KMS-11 (cell line): ENCODE results near the gene STEAP2.

ENCODE experiments used
- H2AFZ ChIP-seq: fragments of 200-600 bp; sonication (generic); 2 replicates; pipeline ENCODE4 v1.6.1; 2016; ENCODE audit warnings: antibody characterized with exemption, mixed run types, low read depth
- H3K27ac ChIP-seq: fragments of 200-600 bp; sonication (generic); 2 replicates; pipeline ENCODE4 v1.6.1; 2016; ENCODE audit warnings: mild to moderate bottlenecking, mixed run types
- H3K27me3 ChIP-seq: fragments of 200-600 bp; sonication (generic); 2 replicates; pipeline ENCODE4 v1.6.1; 2017; ENCODE audit warnings: mild to moderate bottlenecking, low read depth, mixed run types, moderate library complexity; ENCODE audit not compliant: insufficient read depth
- H3K36me3 ChIP-seq: fragments of 200-600 bp; sonication (generic); 2 replicates; pipeline ENCODE4 v1.6.1; 2017; ENCODE audit warnings: mild to moderate bottlenecking, mixed run types; ENCODE audit not compliant: insufficient read depth
- H3K4me1 ChIP-seq: fragments of 200-600 bp; sonication (generic); 2 replicates; pipeline ENCODE4 v1.6.1; 2016; ENCODE audit warnings: mild to moderate bottlenecking, low read depth, mixed run types; ENCODE audit not compliant: poor library complexity, severe bottlenecking
- H3K4me2 ChIP-seq: fragments of 200-600 bp; sonication (generic); 2 replicates; pipeline ENCODE4 v1.7.0; 2016; ENCODE audit warnings: mild to moderate bottlenecking, mixed run types
- H3K4me3 ChIP-seq: fragments of 200-600 bp; sonication (generic); IDR thresholded peaks from 2 replicates; pipeline ENCODE4 v1.6.1; 2017; ENCODE audit warnings: low read depth, low read length, mixed read lengths; ENCODE audit not compliant: insufficient read depth
- H3K79me2 ChIP-seq: fragments of 200-600 bp; sonication (generic); 2 replicates; pipeline ENCODE4 v1.6.1; 2016; ENCODE audit warnings: low read depth, mixed run types; ENCODE audit not compliant: insufficient read depth
- H3K9ac ChIP-seq: fragments of 200-600 bp; sonication (generic); 2 replicates; pipeline ENCODE4 v1.6.1; 2016; ENCODE audit warnings: mild to moderate bottlenecking, mixed run types
- H4K20me1 ChIP-seq: fragments of 200-600 bp; sonication (generic); 2 replicates; pipeline ENCODE4 v1.6.1; 2016; ENCODE audit warnings: mild to moderate bottlenecking, mixed run types; ENCODE audit not compliant: insufficient read depth
- TF ChIP-seq, protein P1 (sequence below): fragments of 200-600 bp; sonication (generic); conservative IDR thresholded peaks from 2 replicates; pipeline ENCODE4 v1.6.1; 2017; ENCODE audit warnings: low read depth, mild to moderate bottlenecking, antibody characterized with exemption, low read length, moderate library complexity, mixed read lengths

Gene STEAP2

DNA sequence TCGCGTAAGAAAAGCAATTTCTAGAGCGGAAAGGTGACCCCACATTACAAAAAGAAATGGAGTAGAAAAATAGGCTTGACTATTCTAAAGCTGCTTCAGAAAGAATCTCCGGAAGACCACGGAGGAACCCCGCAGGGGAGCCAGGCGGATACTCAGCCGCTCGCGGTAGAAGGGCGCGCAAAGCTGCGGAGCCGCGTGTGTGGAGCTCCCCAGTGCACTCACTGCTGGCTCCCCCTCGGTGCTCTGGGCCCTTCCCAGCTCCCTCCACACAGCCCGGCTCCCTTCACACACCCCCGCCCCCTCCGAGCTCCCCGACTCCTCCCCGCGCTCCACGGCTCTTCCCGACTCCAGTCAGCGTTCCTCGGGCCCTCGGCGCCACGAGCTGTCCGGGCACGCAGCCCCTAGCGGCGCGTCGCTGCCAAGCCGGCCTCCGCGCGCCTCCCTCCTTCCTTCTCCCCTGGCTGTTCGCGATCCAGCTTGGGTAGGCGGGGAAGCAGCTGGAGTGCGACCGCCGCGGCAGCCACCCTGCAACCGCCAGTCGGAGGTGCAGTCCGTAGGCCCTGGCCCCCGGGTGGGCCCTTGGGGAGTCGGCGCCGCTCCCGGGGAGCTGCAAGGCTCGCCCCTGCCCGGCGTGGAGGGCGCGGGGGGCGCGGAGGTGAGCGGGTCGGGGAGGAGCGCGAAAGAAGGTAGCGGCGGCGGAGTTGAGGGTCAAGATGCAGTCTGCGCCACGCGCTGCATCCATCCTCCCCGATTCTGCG lies at the start of gene STEAP2:
Gene STEAP2 (plus strand): TSS at position 350 of the 758 bp plus-strand sequence. CDS start 13,343 bp downstream, outside the sequence.
- no peak within 1 kb of the TSS for H3K9ac ChIP-seq
- H3K27me3 ChIP-seq, result no peaks in the 10 kb centered on the region
- H3K4me1 ChIP-seq, result no peaks in the 10 kb centered on the region
- TF ChIP-seq, protein P1, sequence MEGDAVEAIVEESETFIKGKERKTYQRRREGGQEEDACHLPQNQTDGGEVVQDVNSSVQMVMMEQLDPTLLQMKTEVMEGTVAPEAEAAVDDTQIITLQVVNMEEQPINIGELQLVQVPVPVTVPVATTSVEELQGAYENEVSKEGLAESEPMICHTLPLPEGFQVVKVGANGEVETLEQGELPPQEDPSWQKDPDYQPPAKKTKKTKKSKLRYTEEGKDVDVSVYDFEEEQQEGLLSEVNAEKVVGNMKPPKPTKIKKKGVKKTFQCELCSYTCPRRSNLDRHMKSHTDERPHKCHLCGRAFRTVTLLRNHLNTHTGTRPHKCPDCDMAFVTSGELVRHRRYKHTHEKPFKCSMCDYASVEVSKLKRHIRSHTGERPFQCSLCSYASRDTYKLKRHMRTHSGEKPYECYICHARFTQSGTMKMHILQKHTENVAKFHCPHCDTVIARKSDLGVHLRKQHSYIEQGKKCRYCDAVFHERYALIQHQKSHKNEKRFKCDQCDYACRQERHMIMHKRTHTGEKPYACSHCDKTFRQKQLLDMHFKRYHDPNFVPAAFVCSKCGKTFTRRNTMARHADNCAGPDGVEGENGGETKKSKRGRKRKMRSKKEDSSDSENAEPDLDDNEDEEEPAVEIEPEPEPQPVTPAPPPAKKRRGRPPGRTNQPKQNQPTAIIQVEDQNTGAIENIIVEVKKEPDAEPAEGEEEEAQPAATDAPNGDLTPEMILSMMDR, result no peak
- H4K20me1 ChIP-seq, result no peaks in the 10 kb centered on the region
- no peak within 1 kb of the TSS for H3K27ac ChIP-seq
- H2AFZ ChIP-seq, result no peak within 1 kb of the TSS
- H3K36me3 ChIP-seq, result no peaks in the 10 kb centered on the region
- H3K4me2 ChIP-seq, result no peak within 1 kb of the TSS
- H3K79me2 ChIP-seq, result no peaks in the 10 kb centered on the region
- H3K4me3 ChIP-seq, result no peak within 1 kb of the TSS

DNA sequence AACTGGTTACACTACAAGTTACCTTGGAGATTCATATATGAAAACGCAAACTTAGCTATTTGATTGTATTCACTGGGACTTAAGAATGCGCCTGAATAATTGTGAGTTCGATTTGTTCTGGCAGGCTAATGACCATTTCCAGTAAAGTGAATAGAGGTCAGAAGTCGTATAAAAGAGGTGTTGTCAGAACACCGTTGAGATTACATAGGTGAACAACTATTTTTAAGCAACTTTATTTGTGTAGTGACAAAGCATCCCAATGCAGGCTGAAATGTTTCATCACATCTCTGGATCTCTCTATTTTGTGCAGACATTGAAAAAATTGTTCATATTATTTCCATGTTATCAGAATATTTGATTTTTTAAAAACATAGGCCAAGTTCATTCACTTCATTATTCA lies 48.0 kb upstream of the STEAP2 start:
- Histone ChIP-seq H3K4me3 (no peak overlapping the region), H4K20me1 (no peaks in the 10 kb centered on the region), H3K4me2 (no peak overlapping the region), H3K9ac (no peak overlapping the region), H3K27ac (no peak overlapping the region), H2AFZ (no peak overlapping the region), H3K79me2 (no peaks in the 10 kb centered on the region), H3K36me3 (no peaks in the 10 kb centered on the region), H3K27me3 (no peaks in the 10 kb centered on the region), H3K4me1 (no peaks in the 10 kb centered on the region)
- TF ChIP-seq, protein P1, result no peak

DNA sequence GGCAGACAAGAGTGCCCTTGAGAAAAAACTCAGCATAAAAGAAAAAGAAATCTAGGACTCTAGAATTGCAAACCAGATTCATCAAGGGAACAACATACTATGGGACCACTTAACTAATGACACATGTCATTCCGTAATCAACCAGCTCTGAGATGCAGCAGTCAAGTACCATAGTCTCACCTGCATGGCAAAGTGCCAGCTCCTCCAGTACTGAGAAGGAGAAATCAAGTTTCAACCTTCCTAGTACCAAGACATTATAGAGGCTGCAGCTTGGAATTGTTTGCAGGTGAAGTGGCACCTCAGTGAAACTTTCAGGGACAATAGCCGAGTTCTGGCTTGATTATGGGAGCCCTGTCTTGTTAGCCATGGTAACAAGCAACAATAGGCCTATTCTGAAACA lies 45.8 kb upstream of the STEAP2 start:
- H3K9ac ChIP-seq, result no peak overlapping the region
- no peaks in the 10 kb centered on the region for H3K36me3 ChIP-seq
- H3K4me3 ChIP-seq, result no peak overlapping the region
- H3K79me2 ChIP-seq, result no peaks in the 10 kb centered on the region
- no peak overlapping the region for H3K27ac ChIP-seq
- H3K27me3 ChIP-seq, result no peaks in the 10 kb centered on the region
- no peaks in the 10 kb centered on the region for H3K4me1 ChIP-seq
- no peaks in the 10 kb centered on the region for H4K20me1 ChIP-seq
- no peak overlapping the region for H2AFZ ChIP-seq
- H3K4me2 ChIP-seq, result no peak overlapping the region
- TF ChIP-seq, protein P1, result no peak

DNA sequence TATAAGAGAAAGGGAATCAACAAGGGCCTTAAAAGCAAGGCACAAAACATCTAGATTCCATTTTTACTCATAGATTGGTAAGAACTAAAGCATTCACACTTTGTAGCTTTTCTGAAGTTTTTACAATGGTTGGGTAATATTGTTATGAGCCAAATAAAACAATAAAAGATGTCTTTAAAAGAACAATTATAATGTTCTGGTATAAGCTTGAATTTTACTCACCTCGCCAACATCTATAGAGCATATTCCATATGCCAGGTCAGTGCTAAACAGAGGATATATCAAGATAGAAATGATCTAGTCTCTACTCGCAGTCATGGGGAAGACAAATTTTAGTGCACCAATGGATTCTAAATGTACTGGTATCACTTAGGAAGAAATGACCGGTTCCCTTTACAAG lies 45.4 kb upstream of the STEAP2 start:
- H3K36me3 ChIP-seq, result no peaks in the 10 kb centered on the region
- no peaks in the 10 kb centered on the region for H3K79me2 ChIP-seq
- H3K4me2 ChIP-seq, result no peak overlapping the region
- H3K4me3 ChIP-seq, result no peak overlapping the region
- H3K9ac ChIP-seq, result no peak overlapping the region
- no peaks in the 10 kb centered on the region for H4K20me1 ChIP-seq
- no peaks in the 10 kb centered on the region for H3K4me1 ChIP-seq
- no peak overlapping the region for H2AFZ ChIP-seq
- H3K27me3 ChIP-seq, result no peaks in the 10 kb centered on the region
- H3K27ac ChIP-seq, result no peak overlapping the region
- TF ChIP-seq, protein P1, result no peak
